ENCODE results near the gene RGS1. TPM values are rescaled to one million over a fixed set of nuclear protein-coding genes. Genes with fewer than 3 reads are reported as not detected.

RGS1 gene
- total and polyA plus RNA-seq, 2 of the 4 experiments (the other 2 are of a cell fraction), result not detected

DNA sequence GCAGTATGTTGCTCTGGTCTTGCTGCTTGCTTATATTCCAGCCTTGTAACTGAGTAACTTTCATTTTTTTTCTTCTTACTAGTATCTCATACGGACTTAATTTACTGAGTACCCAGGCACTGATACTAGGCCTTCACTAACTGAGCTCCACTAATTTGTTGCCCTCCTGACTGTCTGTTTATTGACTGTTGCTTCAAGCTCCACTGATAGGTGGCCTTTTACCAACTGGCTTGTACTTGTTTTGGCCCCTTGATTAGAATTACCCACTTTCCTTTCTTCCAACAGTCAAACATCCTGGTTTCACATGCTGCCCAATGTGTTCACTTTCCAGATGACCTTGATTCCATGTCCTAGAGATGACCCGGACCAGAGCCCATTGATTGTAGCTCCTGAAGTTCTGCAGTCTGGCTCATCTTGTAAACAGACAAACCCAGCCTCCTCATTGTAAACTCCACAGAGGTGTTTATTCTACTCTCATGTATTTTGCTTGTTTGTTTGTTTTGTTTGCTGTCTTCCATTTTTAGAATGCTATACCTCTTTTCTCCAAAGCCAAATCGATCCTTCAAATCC lies 27.7 kb downstream of the RGS1 start:
- H3K9ac ChIP-seq (ENCODE audit: low read depth, low read length), result no peak overlapping the region
- in situ Hi-C loops (cut with MboI; ENCODE audit: low sequenced_read_pairs) (no loop called here), dilution Hi-C loops (cut with HindIII; ENCODE audit: low sequenced_read_pairs, unreplicated experiment) (no loop called here), intact Hi-C loops (cut with micrococcal nuclease) (no loop called here)
- H4K91ac ChIP-seq (ENCODE audit: insufficient read depth, low read depth, low read length), result no peak overlapping the region
- H3K27me3 ChIP-seq (ENCODE audit: control insufficient read depth, insufficient read depth, low read length), result no peaks in the 10 kb centered on the region
- H3K14ac ChIP-seq (replicated peaks; ENCODE audit: low read depth, low read length), result no peak overlapping the region; the same call in 1 of the 2 replicates
- no peak overlapping the region for H2BK20ac ChIP-seq (ENCODE audit: low read depth, low read length)
- DNase-seq, result no peak
- no peaks in the 10 kb centered on the region for H3K79me1 ChIP-seq (ENCODE audit: low read depth in 1 of 2, low read length in 2 of 2)
- no peak overlapping the region for H4K5ac ChIP-seq (ENCODE audit: low read depth, low read length)
- no peak overlapping the region for H2BK5ac ChIP-seq (ENCODE audit: low read depth, low read length, poor library complexity, severe bottlenecking)
- no peak for TF ChIP-seq FOS (IDR thresholded peaks at IDR 0.05; ENCODE audit: low read depth, low read length)
- TF ChIP-seq MXI1 (IDR thresholded peaks at IDR 0.05; ENCODE audit: borderline replicate concordance, low read depth, low read length), result no peak
- TF ChIP-seq MAFK (IDR thresholded peaks at IDR 0.05; ENCODE audit: low read depth, low read length), result no peak
- TF ChIP-seq, protein P1, sequence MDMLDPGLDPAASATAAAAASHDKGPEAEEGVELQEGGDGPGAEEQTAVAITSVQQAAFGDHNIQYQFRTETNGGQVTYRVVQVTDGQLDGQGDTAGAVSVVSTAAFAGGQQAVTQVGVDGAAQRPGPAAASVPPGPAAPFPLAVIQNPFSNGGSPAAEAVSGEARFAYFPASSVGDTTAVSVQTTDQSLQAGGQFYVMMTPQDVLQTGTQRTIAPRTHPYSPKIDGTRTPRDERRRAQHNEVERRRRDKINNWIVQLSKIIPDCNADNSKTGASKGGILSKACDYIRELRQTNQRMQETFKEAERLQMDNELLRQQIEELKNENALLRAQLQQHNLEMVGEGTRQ (IDR thresholded peaks at IDR 0.05; ENCODE audit: low read depth, low read length), result no peak
- TF ChIP-seq CEBPB (IDR thresholded peaks at IDR 0.05; ENCODE audit: low read depth, low read length), result no peak
- H3K36me3 ChIP-seq (ENCODE audit: control insufficient read depth, insufficient read depth, low read length), result no peaks in the 10 kb centered on the region
- no TSS peak for BruUV-seq (replicated peaks)
- H2BK15ac ChIP-seq (ENCODE audit: low read depth, low read length), result 0 out of 3 replicates have a peak overlapping the region, but pooled peaks have one; percentile 7
- H4K20me1 ChIP-seq (ENCODE audit: insufficient read depth, low read length), result no peaks in the 10 kb centered on the region
- H3K56ac ChIP-seq (ENCODE audit: extremely low read depth, insufficient read depth, low read length), result no peak overlapping the region
- no peak overlapping the region for H3K23ac ChIP-seq (ENCODE audit: low read depth, low read length)
- 0 out of 2 replicates have a peak overlapping the region, but pooled peaks have one; percentile 18 for H3K18ac ChIP-seq (ENCODE audit: low read depth, low read length)
- ChIA-PET POLR2A (ENCODE audit: unreplicated experiment) (no interaction called here), CTCF (no interaction called here)
- H2AFZ ChIP-seq (replicated peaks; ENCODE audit: low read length, poor library complexity), result no peak overlapping the region
- WGBS, 2 experiments (ENCODE audit: extremely low coverage in 2 of 2, insufficient read length in 1 of 2), result 88% methylated on average over 1 of the region's 3 CpGs; no CpG with 5 or more reads in 1 of the 2 experiments
- no peaks in the 10 kb centered on the region for H3K9me1 ChIP-seq (ENCODE audit: insufficient read depth, low read length)
- no peak overlapping the region for H3K4me3 ChIP-seq (ENCODE audit: insufficient read depth, low read depth, low read length)
- H2AK5ac ChIP-seq (ENCODE audit: low read depth, low read length), result no peak overlapping the region
- no peak overlapping the region for H3K4ac ChIP-seq (ENCODE audit: low read depth, low read length)
- no peaks in the 10 kb centered on the region for H3K9me3 ChIP-seq (ENCODE audit: control insufficient read depth, insufficient read depth, low read length)
- H4K8ac ChIP-seq (ENCODE audit: low read depth in 2 of 2, low read length in 2 of 2), result no peak overlapping the region
- H2BK120ac ChIP-seq (ENCODE audit: low read depth, low read length), result no peak overlapping the region
- no peak overlapping the region for H2AK9ac ChIP-seq (replicated peaks; ENCODE audit: low read depth, low read length, poor library complexity)
- no peak for ATAC-seq (ENCODE audit: low read depth)
- H3K4me1 ChIP-seq (ENCODE audit: control insufficient read depth, insufficient read depth, low read length), result no peaks in the 10 kb centered on the region
- no peak overlapping the region for H3K27ac ChIP-seq (ENCODE audit: insufficient read depth, low read length)
- no peak overlapping the region for H3K4me2 ChIP-seq (ENCODE audit: low read depth, low read length)
